OCI-LY1 (cell line): Measurements from ENCODE around the gene LMO2.

Experiments
- H2AFZ ChIP-seq: fragments of 200-600 bp; sonication (generic), shearing (Covaris generic); 2 replicates; pipeline ENCODE4 v1.6.0; 2014; ENCODE audit warnings: antibody characterized with exemption, mild to moderate bottlenecking, low read length
- H3F3A ChIP-seq: fragments of 200-600 bp; sonication (generic), shearing (Covaris generic); 2 replicates; pipeline ENCODE4 v1.6.0; 2014; ENCODE audit warnings: mild to moderate bottlenecking, antibody characterized with exemption, low read length, moderate library complexity; ENCODE audit not compliant: insufficient read depth
- H3K27ac ChIP-seq: fragments of 200-600 bp; sonication (generic); 2 replicates; pipeline ENCODE4 v1.5.1; 2014; ENCODE audit warnings: low read length, mixed run types, mild to moderate bottlenecking, low read depth; ENCODE audit not compliant: poor library complexity, severe bottlenecking
- H3K27me3 ChIP-seq: fragments of 200-600 bp; sonication (generic); 2 replicates; pipeline ENCODE4 v1.6.0; 2014; ENCODE audit warnings: antibody characterized with exemption, mild to moderate bottlenecking, low read length, moderate library complexity; ENCODE audit not compliant: insufficient read depth
- H3K36me3 ChIP-seq: fragments of 200-600 bp; sonication (generic); 2 replicates; pipeline ENCODE4 v1.6.1; 2014; ENCODE audit warnings: mild to moderate bottlenecking, antibody characterized with exemption, low read length, moderate library complexity, mixed read lengths; ENCODE audit not compliant: insufficient read depth
- H3K4me1 ChIP-seq: fragments of 200-600 bp; sonication (generic); 2 replicates; pipeline ENCODE4 v1.5.1; 2014; ENCODE audit warnings: mild to moderate bottlenecking, low read length, moderate library complexity; ENCODE audit not compliant: insufficient read depth, severe bottlenecking
- H3K4me2 ChIP-seq: fragments of 200-600 bp; sonication (generic), shearing (Covaris generic); 2 replicates; pipeline ENCODE4 v1.6.1; 2014; ENCODE audit warnings: low read length
- H3K4me3 ChIP-seq: fragments of 200-600 bp; sonication (generic); 2 replicates; pipeline ENCODE4 v1.5.1; 2014; ENCODE audit warnings: low read length, low read depth, mild to moderate bottlenecking, mixed read lengths; ENCODE audit not compliant: poor library complexity, severe bottlenecking
- H3K79me2 ChIP-seq: fragments of 200-600 bp; shearing (Covaris generic); 2 replicates; pipeline ENCODE4 v1.6.1; 2016; ENCODE audit warnings: mixed run types, low read length, mixed read lengths; ENCODE audit not compliant: insufficient read depth
- H3K9ac ChIP-seq: fragments of 200-600 bp; sonication (generic), shearing (Covaris generic); 2 replicates; pipeline ENCODE4 v1.6.1; 2014; ENCODE audit warnings: mild to moderate bottlenecking, low read length, mixed read lengths
- H3K9me2 ChIP-seq: fragments of 200-600 bp; sonication (generic), shearing (Covaris generic); 2 replicates; pipeline ENCODE4 v1.6.1; 2014; ENCODE audit warnings: low read depth, mild to moderate bottlenecking, low read length, mixed read lengths
- H3K9me3 ChIP-seq: fragments of 200-600 bp; shearing (Covaris generic); 2 replicates; pipeline ENCODE4 v1.6.1; 2014; ENCODE audit warnings: low read length, mixed read lengths
- H4K20me1 ChIP-seq: fragments of 200-600 bp; sonication (generic), shearing (Covaris generic); 2 replicates; pipeline ENCODE4 v1.6.0; 2016; ENCODE audit warnings: mild to moderate bottlenecking, low read length; ENCODE audit not compliant: insufficient read depth
- CTCF ChIP-seq: fragments of 200-600 bp; sonication (generic), shearing (Covaris generic); IDR thresholded peaks from 2 replicates; pipeline ENCODE4 v1.5.1; 2017; ENCODE audit warnings: mild to moderate bottlenecking, antibody characterized with exemption, low read length, moderate library complexity, mixed read lengths
- EZH2 ChIP-seq: fragments of 200-600 bp; sonication (generic), shearing (Covaris generic); IDR thresholded peaks from 2 replicates; pipeline ENCODE4 v1.8.0; 2017; ENCODE audit warnings: borderline replicate concordance, mixed run types, mild to moderate bottlenecking, antibody characterized with exemption, low read length, moderate library complexity, mixed read lengths

LMO2 gene

DNA sequence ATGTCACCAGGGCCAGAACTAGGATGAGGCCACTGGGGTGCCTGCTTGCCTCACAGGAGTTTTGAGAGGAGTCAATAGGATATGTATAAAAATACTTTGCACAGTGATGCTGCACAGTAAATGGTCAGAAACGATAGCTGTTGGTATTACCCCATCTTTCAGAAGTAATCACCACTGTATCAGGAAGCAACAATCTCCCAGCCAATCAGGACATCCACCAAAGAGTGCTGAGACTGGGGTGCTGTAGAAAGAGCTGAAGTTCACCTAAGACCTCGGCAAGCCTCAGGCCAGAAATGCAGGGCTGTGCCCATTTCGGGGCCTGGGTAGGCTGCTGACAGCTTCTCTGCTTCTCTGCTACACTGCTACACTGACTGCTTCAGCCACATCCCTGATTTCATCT, 17.4 kb downstream of the LMO2 start:
- Histone ChIP-seq H3K9ac (no peak overlapping the region), H3K27me3 (peaks cover 6% of the 10 kb centered on the region; the same call in 1 of the 2 replicates), H4K20me1 (no peaks in the 10 kb centered on the region), H3K79me2 (no peaks in the 10 kb centered on the region), H3F3A (no peaks in the 10 kb centered on the region), H2AFZ (no peak overlapping the region), H3K9me2 (no peaks in the 10 kb centered on the region), H3K4me2 (no peak overlapping the region), H3K9me3 (no peaks in the 10 kb centered on the region), H3K36me3 (no peaks in the 10 kb centered on the region), H3K4me1 (no peaks in the 10 kb centered on the region), H3K27ac (no peak overlapping the region), H3K4me3 (no peak overlapping the region)
- TF ChIP-seq CTCF (no peak), EZH2 (no peak)

- Histone ChIP-seq H3K4me1 (no peaks in the 10 kb centered on the region), H3K9me2 (no peaks in the 10 kb centered on the region), H3F3A (no peaks in the 10 kb centered on the region), H4K20me1 (no peaks in the 10 kb centered on the region), H3K27me3 (peaks cover 6% of the 10 kb centered on the region; the same call in 1 of the 2 replicates), H2AFZ (no peak overlapping the region), H3K9me3 (no peaks in the 10 kb centered on the region), H3K79me2 (no peaks in the 10 kb centered on the region), H3K27ac (no peak overlapping the region), H3K4me2 (peak overlapping the region; percentile 9; the same call in 1 of the 2 replicates), H3K9ac (no peak overlapping the region), H3K36me3 (no peaks in the 10 kb centered on the region), H3K4me3 (no peak overlapping the region)
- TF ChIP-seq EZH2: no peak
- TF ChIP-seq CTCF: no peak
These were observed 22.1 kb downstream of the LMO2 start for GRCh38 chr11:33869481-33870422.

DNA sequence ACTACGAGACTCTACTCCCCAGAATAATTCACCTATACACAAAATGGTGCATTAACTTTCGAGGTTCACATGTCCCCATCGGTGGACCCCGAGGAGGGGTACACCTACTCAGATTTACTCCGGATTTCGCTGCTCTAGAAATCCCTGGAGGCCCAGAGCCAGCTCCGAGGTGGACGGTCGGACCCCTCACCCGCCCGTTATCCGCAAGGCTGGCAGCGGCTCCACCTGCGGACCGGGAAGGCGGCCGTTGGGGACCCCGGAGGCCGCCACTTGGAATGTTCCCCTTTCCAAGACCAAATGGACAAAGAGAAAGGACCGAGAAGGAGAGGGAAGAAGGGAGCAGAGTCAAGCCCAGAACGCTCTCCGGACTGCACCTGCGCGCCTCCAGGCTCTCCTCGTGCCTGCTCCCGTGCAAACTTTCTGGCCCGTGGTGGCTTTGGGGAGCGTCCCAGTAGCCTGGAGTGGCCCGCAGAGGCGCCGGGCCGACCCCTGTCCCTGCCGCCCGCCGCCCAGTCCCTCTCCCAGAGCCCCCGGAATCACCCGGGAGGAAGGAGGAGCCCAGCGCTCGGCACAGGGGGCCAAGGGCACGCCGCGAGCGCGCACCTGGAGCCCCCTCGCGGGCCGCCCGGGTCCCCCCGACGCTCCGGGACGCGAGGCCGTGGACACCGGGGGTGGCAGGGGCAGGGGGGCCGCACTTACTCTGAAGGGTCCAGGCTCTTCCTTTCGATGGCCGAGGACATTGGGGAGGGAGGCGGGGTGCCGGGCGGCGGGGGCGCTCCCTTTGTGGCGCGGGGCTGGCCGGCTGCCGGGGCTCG, 23.0 kb downstream of the LMO2 start:
- Histone ChIP-seq H3K79me2 (no peaks in the 10 kb centered on the region), H2AFZ (no peak overlapping the region), H3K9me2 (no peaks in the 10 kb centered on the region), H3K27me3 (peaks cover 6% of the 10 kb centered on the region; the same call in 1 of the 2 replicates), H3F3A (no peaks in the 10 kb centered on the region), H3K4me3 (no peak overlapping the region), H3K4me2 (no peak overlapping the region), H3K4me1 (no peaks in the 10 kb centered on the region), H3K9me3 (no peaks in the 10 kb centered on the region), H3K9ac (no peak overlapping the region), H3K27ac (no peak overlapping the region), H3K36me3 (no peaks in the 10 kb centered on the region), H4K20me1 (no peaks in the 10 kb centered on the region)
- TF ChIP-seq EZH2 (no peak), CTCF (no peak)
